K562 (cell line): Measurements from ENCODE around the gene PRDX3. TPM values are rescaled to one million over a fixed set of nuclear protein-coding genes. Genes with fewer than 3 reads are reported as not detected.

ENCODE experiments used
- ATAC-seq: fragments of 200-7000 bp; cut with Tn5 transposase; 3 replicates; pipeline ENCODE4 v1.9.1; 2020; ENCODE audit warnings: moderate library complexity
- BruUV-seq: library from RNA; stranded (reverse); fragments of 400-500 nt; replicated peaks from 2 replicates; lab custom pipeline; 2021; lab: Mats Ljungman, UMichigan
- CTCF ChIA-PET: fragments of 300-600 bp; formaldehyde crosslinking; extraction: SDS; loops from one replicate; lab custom pipeline; 2021; ENCODE audit warnings: low intra/inter-chr PET ratio; lab: Yijun Ruan, JAX
- POLR2A ChIA-PET: fragments of 300-600, 350-650 bp; sonication (Branson Sonifier 250); formaldehyde crosslinking; extraction: SDS; loops from one replicate; lab custom pipeline; 2021; ENCODE audit warnings: antibody characterized with exemption, inconsistent platforms; lab: Yijun Ruan, JAX
- DNase-seq, 4 experiments: peaks; one replicate each; pipeline versions ENCODE4 v3.0.0 to v3.0.0-alpha.2; 2011 to 2018; ENCODE audit warnings: low spot score in 3 of 4, mixed read lengths in 3 of 4; ENCODE audit errors: extremely low read depth in 1 of 4
- FAIRE-seq: peaks from 2 replicates; lab custom pipeline; 2011; peaks lifted over from hg19 to GRCh38; lab: Jason Lieb, UNC
- H2AFZ ChIP-seq: 2 replicates; pipeline ENCODE4 v1.6.0; 2011; ENCODE audit warnings: low read depth, low read length, control low read depth, inconsistent platforms
- H3K27ac ChIP-seq: fragments of 200-600 bp; 3 replicates; pipeline ENCODE4 v1.8.0; 2011; ENCODE audit warnings: low read depth, mild to moderate bottlenecking, control low read depth, inconsistent platforms, low read length, moderate library complexity, mixed read lengths; ENCODE audit errors: extremely low read depth
- H3K27me3 ChIP-seq, 2 experiments: fragments of 300-600 bp in 1 of 2; 2 replicates in 1 of 2; 3 replicates in 1 of 2; pipeline versions ENCODE4 v1.6.0 to v1.8.0; 2011; ENCODE audit warnings: inconsistent platforms in 2 of 2, low read length in 2 of 2, mild to moderate bottlenecking in 1 of 2, mixed read lengths in 1 of 2, moderate library complexity in 1 of 2; ENCODE audit not compliant: control insufficient read depth in 2 of 2, insufficient read depth in 2 of 2
- H3K36me3 ChIP-seq: fragments of 300-600 bp; 3 replicates; pipeline ENCODE4 v1.8.0; 2011; ENCODE audit warnings: mild to moderate bottlenecking, low read length, inconsistent platforms; ENCODE audit not compliant: control insufficient read depth, insufficient read depth
- H3K4me1 ChIP-seq, 2 experiments: fragments of 200-600 bp in 1 of 2; replicated peaks in 1 of 2; 2 replicates in 1 of 2; 3 replicates in 1 of 2; pipeline versions ENCODE4 v1.5.1 to v1.8.0; 2011; ENCODE audit warnings: inconsistent platforms in 2 of 2, low read length in 2 of 2, mild to moderate bottlenecking in 1 of 2, mixed read lengths in 1 of 2, moderate library complexity in 1 of 2; ENCODE audit not compliant: control insufficient read depth in 2 of 2, insufficient read depth in 2 of 2
- H3K4me2 ChIP-seq: 2 replicates; pipeline ENCODE4 v1.6.1; 2011; ENCODE audit warnings: low read length, control low read depth, inconsistent platforms, mixed read lengths; ENCODE audit not compliant: insufficient read depth
- H3K4me3 ChIP-seq: fragments of 200-600 bp; sonication (generic), shearing (Covaris generic); 2 replicates; pipeline ENCODE4 v1.5.1; 2016; ENCODE audit warnings: control low read depth, inconsistent platforms
- H3K79me2 ChIP-seq: fragments of 200-600 bp; 3 replicates; pipeline ENCODE4 v1.8.0; 2011; ENCODE audit warnings: low read length, inconsistent platforms; ENCODE audit not compliant: control insufficient read depth, insufficient read depth
- H3K9ac ChIP-seq, 2 experiments: 2 replicates each; pipeline versions ENCODE4 v1.6.0 to v1.6.1; 2011; ENCODE audit warnings: low read depth in 2 of 2, low read length in 2 of 2, control low read depth in 1 of 2, inconsistent platforms in 1 of 2, mild to moderate bottlenecking in 1 of 2, mixed read lengths in 1 of 2; ENCODE audit not compliant: insufficient read depth in 1 of 2
- H3K9me1 ChIP-seq: one replicate; pipeline ENCODE4 v1.6.0; 2011; ENCODE audit warnings: inconsistent platforms, mild to moderate bottlenecking, low read length, moderate library complexity; ENCODE audit not compliant: control insufficient read depth, insufficient read depth
- H3K9me3 ChIP-seq: replicated peaks from 2 replicates; pipeline ENCODE4 v1.5.1; 2011; ENCODE audit warnings: low read depth, low read length, inconsistent platforms; ENCODE audit not compliant: control insufficient read depth, insufficient read depth
- H4K20me1 ChIP-seq: replicated peaks from 2 replicates; pipeline ENCODE4 v1.6.1; 2011; ENCODE audit warnings: low read length, inconsistent platforms, mixed read lengths; ENCODE audit not compliant: control insufficient read depth, insufficient read depth
- BACH1 ChIP-seq: fragments of 200-800 bp; sonication (Bioruptor generic); IDR thresholded peaks from 2 replicates; pipeline ENCODE4 v1.6.1; 2016; ENCODE audit warnings: missing genetic modification characterization, missing compliant biosample characterization
- CBX3 ChIP-seq, 2 experiments: IDR thresholded peaks; 1 replicate in 1 of 2; 2 replicates in 1 of 2; pipeline ENCODE4 v1.6.1; 2012; ENCODE audit warnings: inconsistent platforms in 2 of 2, low read length in 2 of 2, borderline replicate concordance in 1 of 2, control low read depth in 1 of 2
- DPF2 ChIP-seq: fragments of 450-650 bp; IDR thresholded peaks from 2 replicates; pipeline ENCODE4 v1.6.1; 2016
- ETV5 ChIP-seq: sonication (generic); formaldehyde crosslinking; IDR thresholded peaks from 2 replicates; pipeline ENCODE4 v1.4.0; 2020; ENCODE audit warnings: low read depth, mild to moderate bottlenecking, missing genetic modification reagents
- FOXA1 ChIP-seq: fragments of 450-650 bp; IDR thresholded peaks from 2 replicates; pipeline ENCODE4 v1.6.1; 2016; ENCODE audit warnings: mild to moderate bottlenecking, borderline replicate concordance
- GTF2F1 ChIP-seq: IDR thresholded peaks from 2 replicates; pipeline ENCODE4 v1.6.1; 2011; ENCODE audit warnings: low read depth, low read length, improper control_type of control experiment
- HDGF ChIP-seq: fragments of 450-650 bp; IDR thresholded peaks from 2 replicates; pipeline ENCODE4 v1.6.1; 2016
- NBN ChIP-seq: fragments of 450-650 bp; IDR thresholded peaks from 2 replicates; pipeline ENCODE4 v1.6.1; 2016; ENCODE audit warnings: low read depth, mild to moderate bottlenecking
- NRF1 ChIP-seq, 2 experiments: fragments of 450-650 bp; IDR thresholded peaks in 1 of 2; conservative IDR thresholded peaks in 1 of 2; 2 replicates each; pipeline ENCODE4 v1.6.1; 2014; ENCODE audit warnings: mild to moderate bottlenecking in 2 of 2
- PPARD ChIP-seq: fragments of 250-450 bp; sonication (Bioruptor Pico); IDR thresholded peaks from 2 replicates; pipeline ENCODE4 v1.8.0; 2022; ENCODE audit warnings: inconsistent platforms, mild to moderate bottlenecking, moderate library complexity
- U2AF1 ChIP-seq: fragments of 200-400 bp; formaldehyde crosslinking; optimal IDR thresholded peaks from 2 replicates; pipeline ENCODE3; 2017; ENCODE audit warnings: mild to moderate bottlenecking, low read depth, low read length, moderate library complexity
- YY1 ChIP-seq, 3 experiments: IDR thresholded peaks; 2 replicates each; pipeline ENCODE4 v1.6.1; 2011; ENCODE audit warnings: low read length in 2 of 3, mild to moderate bottlenecking in 2 of 3, moderate library complexity in 2 of 3, borderline replicate concordance in 1 of 3, control low read depth in 1 of 3, low read depth in 1 of 3; ENCODE audit not compliant: insufficient read depth in 3 of 3, insufficient replicate concordance in 2 of 3, control insufficient read depth in 1 of 3, insufficient read length in 1 of 3; ENCODE audit errors: extremely low read depth in 1 of 3
- ZC3H4 ChIP-seq: sonication (generic); formaldehyde crosslinking; IDR thresholded peaks from 2 replicates; pipeline ENCODE4 v1.9.0; 2021; ENCODE audit warnings: missing genetic modification reagents, borderline replicate concordance
- ZNF41 ChIP-seq: fragments of 250-450 bp; sonication (Bioruptor Pico); conservative IDR thresholded peaks from 2 replicates; pipeline ENCODE4 v1.4.0; 2020; ENCODE audit warnings: mild to moderate bottlenecking
- ZNF444 ChIP-seq: fragments of 250-450 bp; sonication (Bioruptor Pico); IDR thresholded peaks from 2 replicates; pipeline ENCODE4 v1.4.0; 2020; ENCODE audit warnings: mild to moderate bottlenecking, moderate library complexity
- ZNF57 ChIP-seq: fragments of 450-650 bp; formaldehyde crosslinking; IDR thresholded peaks from 2 replicates; pipeline ENCODE4 v1.4.0; 2020; ENCODE audit warnings: mild to moderate bottlenecking, moderate library complexity
- ZNF668 ChIP-seq: fragments of 250-450 bp; sonication (Bioruptor Pico); IDR thresholded peaks from 2 replicates; pipeline ENCODE4 v1.8.0; 2022; ENCODE audit warnings: mild to moderate bottlenecking, inconsistent platforms
- ZNF707 ChIP-seq: fragments of 250-450 bp; sonication (Bioruptor Pico); conservative IDR thresholded peaks from 2 replicates; pipeline ENCODE4 v1.8.0; 2022; ENCODE audit warnings: inconsistent platforms, mild to moderate bottlenecking, moderate library complexity
- WGBS: fragments of 100-300 bp; shearing (Covaris generic); methylation state at CpG from one replicate; pipeline ENCODE4 v1.1.6; 2016; ENCODE audit warnings: low coverage, mixed read lengths; ENCODE audit not compliant: insufficient coverage; ENCODE audit errors: missing lambda C conversion rate; 5-methylcytosine and 5-hydroxymethylcytosine counted together
- in situ Hi-C: fragments of 300-500 bp; cut with MboI; formaldehyde crosslinking; loops from 4 replicates; pipeline ENCODE4 v1.15.0; 2018; ENCODE audit warnings: inconsistent platforms, mixed read lengths
- intact Hi-C: fragments of 100-400 bp; cut with micrococcal nuclease; formaldehyde crosslinking; loops from 2 replicates; pipeline ENCODE4 v1.14.2; 2022
- polyA plus RNA-seq, 8 experiments: library from polyadenylated mRNA; depleted of rRNA in 4 of 8; stranded (reverse) in 5 of 8; unstranded in 3 of 8; fragments of >200 nt; fragmentation: Nextera tagmentation in 2 of 8; fragmentation: Illumina TruSeq in 1 of 8; extraction: Ambion mirVana in 2 of 8; extraction: Trizol in 1 of 8; gene quantifications; 2 replicates each; pipeline versions ENCODE4 v1.2.1 to v1.2.3, GENCODE V29; 2011 to 2014; ENCODE audit warnings: inconsistent platforms in 1 of 8, missing spikeins in 1 of 8
- total RNA-seq, 7 experiments: library from RNA; depleted of rRNA in 6 of 7; stranded (reverse); fragments of >200 nt in 6 of 7; fragmentation: Illumina TruSeq in 2 of 7; extraction: Trizol in 2 of 7; gene quantifications; 2 replicates each; pipeline versions ENCODE4 v1.2.1 to v1.2.3, GENCODE V29; 2011 to 2021; ENCODE audit warnings: low replicate concordance in 1 of 7
- TF ChIP-seq, protein P1 (sequence below), 3 experiments: fragments of 200-800 bp in 1 of 3; sonication (Bioruptor generic) in 1 of 3; sonication (generic) in 1 of 3; formaldehyde crosslinking in 1 of 3; IDR thresholded peaks; 2 replicates each; pipeline versions ENCODE4 v1.6.1 to v1.8.0; 2016 to 2022; ENCODE audit warnings: mild to moderate bottlenecking in 2 of 3, missing compliant biosample characterization in 2 of 3, missing genetic modification characterization in 2 of 3, missing genetic modification reagents in 1 of 3
- TF ChIP-seq, protein P2 (sequence below): sonication (generic); formaldehyde crosslinking; IDR thresholded peaks from 2 replicates; pipeline ENCODE4 v1.9.0; 2022; ENCODE audit warnings: mild to moderate bottlenecking, missing genetic modification reagents
- TF ChIP-seq, protein P3 (sequence below): fragments of 450-650 bp; IDR thresholded peaks from 2 replicates; pipeline ENCODE4 v1.6.1; 2016; ENCODE audit warnings: borderline replicate concordance

PRDX3 gene
- total and polyA plus RNA-seq, 9 of the 15 experiments (the other 6 are each of a cell fraction or from before 2014, with no cell fraction given), result 122 to 994 (median 173) TPM

DNA sequence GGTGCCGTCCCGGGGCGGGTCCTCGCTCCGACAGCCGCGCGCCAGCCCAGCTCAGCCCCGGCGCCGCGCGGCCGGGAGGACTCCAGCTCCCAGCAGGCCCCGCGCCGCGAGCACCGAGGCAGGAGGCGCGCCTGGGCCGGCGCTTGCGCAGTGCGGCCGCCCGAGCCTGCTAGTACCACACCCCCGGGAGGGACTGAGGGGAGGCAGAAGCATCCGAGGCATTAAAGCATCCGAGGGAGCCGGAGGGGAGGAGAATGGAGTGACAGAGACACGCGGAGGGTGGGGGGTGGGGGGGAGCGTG lies 28.7 kb upstream of the PRDX3 start, which contains the start of gene GRK5:
GRK5 (plus strand) TSS at position 206 of the 301 bp plus-strand sequence. CDS start 347 bp downstream, outside the sequence.
- in situ Hi-C loops (no loop called here), intact Hi-C loops (loop anchor here (2.0 to 5.0 kb wide), 4 partner anchors 91 to 335 kb away; partner anchors contain the start of gene RGS10)
- CTCF ChIA-PET, result interaction anchor here (0.9 to 1.0 kb wide), 2 partner anchors 209 to 237 kb away, joined by 3 to 4 read pairs; no protein-coding TSS in a partner anchor
- no peaks in the 10 kb centered on the region for H3K9me1 ChIP-seq
- H3K27ac ChIP-seq, result peak within 1 kb of the TSS; percentile 80
- H3K4me1 ChIP-seq, result peaks cover 8 to 21% of the 10 kb centered on the region in 2 experiments
- no TSS peak for BruUV-seq
- no peaks in the 10 kb centered on the region for H3K79me2 ChIP-seq
- H3K27me3 ChIP-seq, result no peaks in the 10 kb centered on the region
- H3K9ac ChIP-seq, result peak within 1 kb of the TSS; percentile 64 to 91
- no peaks in the 10 kb centered on the region for H3K36me3 ChIP-seq
- H3K4me3 ChIP-seq, result peak within 1 kb of the TSS; percentile 71
- FAIRE-seq (peak; percentile 49), DNase-seq (peak; percentile 89 to 93 (median 92)), ATAC-seq (peak; percentile 97)
- POLR2A ChIA-PET, result interaction anchor here (0.6 to 0.9 kb wide), 4 partner anchors 44 to 512 kb away, joined by 3 read pairs; no protein-coding TSS in a partner anchor
- H3K4me2 ChIP-seq, result peak within 1 kb of the TSS; percentile 73
- H4K20me1 ChIP-seq, result no peaks in the 10 kb centered on the region
- H2AFZ ChIP-seq, result peak within 1 kb of the TSS; percentile 90
- no CpG with 5 or more reads among the region's 34 CpGs for WGBS
- H3K9me3 ChIP-seq, result no peaks in the 10 kb centered on the region
- TF ChIP-seq HDGF, result no peak
- TF ChIP-seq NBN, result no peak
- TF ChIP-seq DPF2, result no peak
- TF ChIP-seq ZNF57, result no peak
- no peak for TF ChIP-seq ZNF668 (CRISPR knock-in tag)
- no peak for TF ChIP-seq FOXA1
- no peak for TF ChIP-seq ETV5 (CRISPR knock-in tag)
- no peak for TF ChIP-seq ZC3H4 (CRISPR knock-in tag)
- TF ChIP-seq CBX3 (IDR thresholded peaks at IDR 0.05; ENCODE audit: borderline replicate concordance in 1 of 2, low read length in 2 of 2), result no peak
- TF ChIP-seq, protein P1, sequence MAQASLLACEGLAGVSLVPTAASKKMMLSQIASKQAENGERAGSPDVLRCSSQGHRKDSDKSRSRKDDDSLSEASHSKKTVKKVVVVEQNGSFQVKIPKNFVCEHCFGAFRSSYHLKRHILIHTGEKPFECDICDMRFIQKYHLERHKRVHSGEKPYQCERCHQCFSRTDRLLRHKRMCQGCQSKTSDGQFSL (CRISPR knock-in tag; IDR thresholded peaks at IDR 0.05), result no peak
- TF ChIP-seq, protein P1 (tag; IDR thresholded peaks at IDR 0.05), result no peak
- TF ChIP-seq YY1 (IDR thresholded peaks at IDR 0.05; ENCODE audit: borderline replicate concordance in 1 of 3, control insufficient read depth in 1 of 3, extremely low read depth in 1 of 3, insufficient read depth in 3 of 3, insufficient read length in 1 of 3, insufficient replicate concordance in 2 of 3, low read depth in 1 of 3, low read length in 2 of 3), result peak in 2 of 3 experiments; percentile 31 to 33
- TF ChIP-seq ZNF707, result no peak
- TF ChIP-seq U2AF1, result no peak
- no peak for TF ChIP-seq BACH1 (tag)
- TF ChIP-seq, protein P2, sequence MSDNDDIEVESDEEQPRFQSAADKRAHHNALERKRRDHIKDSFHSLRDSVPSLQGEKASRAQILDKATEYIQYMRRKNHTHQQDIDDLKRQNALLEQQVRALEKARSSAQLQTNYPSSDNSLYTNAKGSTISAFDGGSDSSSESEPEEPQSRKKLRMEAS (CRISPR knock-in tag), result no peak
- no peak for TF ChIP-seq ZNF41 (CRISPR knock-in tag)
- no peak for TF ChIP-seq PPARD (CRISPR knock-in tag)
- TF ChIP-seq ZNF444 (CRISPR knock-in tag), result no peak
- TF ChIP-seq NRF1 (conservative IDR thresholded peaks at IDR 0.05 in 1 of 2, IDR thresholded peaks at IDR 0.05 in 1 of 2), result peak; percentile 91 to 93
- TF ChIP-seq, protein P3, sequence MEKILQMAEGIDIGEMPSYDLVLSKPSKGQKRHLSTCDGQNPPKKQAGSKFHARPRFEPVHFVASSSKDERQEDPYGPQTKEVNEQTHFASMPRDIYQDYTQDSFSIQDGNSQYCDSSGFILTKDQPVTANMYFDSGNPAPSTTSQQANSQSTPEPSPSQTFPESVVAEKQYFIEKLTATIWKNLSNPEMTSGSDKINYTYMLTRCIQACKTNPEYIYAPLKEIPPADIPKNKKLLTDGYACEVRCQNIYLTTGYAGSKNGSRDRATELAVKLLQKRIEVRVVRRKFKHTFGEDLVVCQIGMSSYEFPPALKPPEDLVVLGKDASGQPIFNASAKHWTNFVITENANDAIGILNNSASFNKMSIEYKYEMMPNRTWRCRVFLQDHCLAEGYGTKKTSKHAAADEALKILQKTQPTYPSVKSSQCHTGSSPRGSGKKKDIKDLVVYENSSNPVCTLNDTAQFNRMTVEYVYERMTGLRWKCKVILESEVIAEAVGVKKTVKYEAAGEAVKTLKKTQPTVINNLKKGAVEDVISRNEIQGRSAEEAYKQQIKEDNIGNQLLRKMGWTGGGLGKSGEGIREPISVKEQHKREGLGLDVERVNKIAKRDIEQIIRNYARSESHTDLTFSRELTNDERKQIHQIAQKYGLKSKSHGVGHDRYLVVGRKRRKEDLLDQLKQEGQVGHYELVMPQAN, result no peak
- no peak for TF ChIP-seq GTF2F1
